ENCODE measurements around the gene FBXW10B.
A peak's percentile ranks its signal among the peaks of the same experiment; 100 is the strongest.
"Not testable (repeated sequence)": the region's sequence is repeated elsewhere in the genome, so short reads cannot be mapped to it uniquely, and the experiment has no call there.

The FBXW10B gene

GRCh38 chr17:15619331-15620058, at the start of gene FBXW10B:
Gene FBXW10B (minus strand): TSS chr17:15619704. CDS start chr17:15619512, 192 bp downstream.
- not testable (repeated sequence) for DNase-seq (ENCODE audit: low spot score)

- no peak for DNase-seq (ENCODE audit: low spot score)
Measured at GRCh38 chr17:15663691-15664090, 44.2 kb upstream of the FBXW10B start.

GRCh38 chr17:15663176-15663575, 43.7 kb upstream of the FBXW10B start:
- DNase-seq (ENCODE audit: low spot score): no peak

- no peak for DNase-seq (ENCODE audit: low spot score)
Measured at GRCh38 chr17:15662681-15663080, 43.2 kb upstream of the FBXW10B start.

DNA sequence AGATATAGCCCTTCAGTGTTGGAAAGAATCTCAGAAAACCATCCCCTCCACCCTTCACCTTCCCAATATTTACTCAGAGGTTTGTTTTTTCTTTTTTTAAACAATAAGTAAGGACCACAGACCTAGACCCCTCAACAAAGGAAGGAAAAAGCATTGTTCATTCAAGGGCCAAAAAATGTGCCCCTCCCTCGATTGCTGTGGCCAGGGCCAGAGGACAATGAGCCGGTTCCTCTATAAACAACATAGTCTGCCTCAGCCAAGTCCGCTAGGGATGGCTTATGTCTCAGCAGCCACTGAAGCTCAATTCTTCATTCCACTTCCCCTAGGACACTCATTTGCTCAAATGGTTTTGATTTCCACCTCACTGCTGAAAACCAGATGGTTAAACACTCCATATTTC, 40.6 kb upstream of the FBXW10B start:
- no peak for DNase-seq (ENCODE audit: low spot score)

DNA sequence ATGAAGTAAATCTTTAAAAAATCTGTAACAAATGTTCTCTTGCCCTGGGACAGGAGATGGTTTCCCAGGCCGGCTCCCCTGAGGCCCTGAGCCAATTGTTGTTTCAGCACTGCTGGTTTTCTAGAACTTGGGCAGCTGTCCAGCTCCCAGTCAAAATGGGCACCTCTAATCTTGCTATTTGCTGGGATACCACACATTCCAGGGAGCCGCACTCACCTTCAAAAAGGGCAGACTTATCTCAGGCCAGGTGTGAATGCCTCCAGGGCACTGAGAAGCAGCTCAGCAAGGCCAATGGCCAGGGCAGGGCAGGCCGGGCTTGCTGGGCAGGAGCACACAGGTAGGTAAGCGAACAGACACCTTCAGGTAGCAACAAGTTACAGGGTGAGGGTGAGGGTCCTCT, 40.2 kb upstream of the FBXW10B start:
- no peak for DNase-seq (ENCODE audit: low spot score)

GRCh38 chr17:15659236-15659635, 39.7 kb upstream of the FBXW10B start:
- no peak for DNase-seq (ENCODE audit: low spot score)

DNA sequence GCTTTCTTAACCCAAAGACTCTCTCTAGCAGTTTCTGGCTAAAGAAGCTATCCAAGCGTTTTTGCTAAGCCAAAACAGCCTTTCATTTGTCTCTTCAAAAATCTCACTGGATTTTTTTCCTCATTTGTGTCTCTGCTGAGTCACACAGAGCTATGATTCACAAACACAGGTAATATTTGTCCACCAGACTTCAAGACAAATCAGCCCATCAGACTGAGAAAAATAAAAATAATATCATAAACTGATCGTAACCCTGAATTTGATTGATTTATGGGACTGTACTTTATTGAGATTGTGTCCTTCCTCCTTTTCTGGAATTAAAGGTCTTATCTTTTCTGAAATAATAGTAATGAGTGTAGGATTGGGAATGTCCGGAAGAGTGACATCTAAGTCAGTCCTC, 38.8 kb upstream of the FBXW10B start:
- DNase-seq (ENCODE audit: low spot score): no peak

- no peak for DNase-seq (ENCODE audit: low spot score)
Measured at GRCh38 chr17:15657868-15658267, 38.4 kb upstream of the FBXW10B start.

GRCh38 chr17:15654886-15655561, 35.5 kb upstream of the FBXW10B start:
- DNase-seq (ENCODE audit: low spot score): no peak

DNA sequence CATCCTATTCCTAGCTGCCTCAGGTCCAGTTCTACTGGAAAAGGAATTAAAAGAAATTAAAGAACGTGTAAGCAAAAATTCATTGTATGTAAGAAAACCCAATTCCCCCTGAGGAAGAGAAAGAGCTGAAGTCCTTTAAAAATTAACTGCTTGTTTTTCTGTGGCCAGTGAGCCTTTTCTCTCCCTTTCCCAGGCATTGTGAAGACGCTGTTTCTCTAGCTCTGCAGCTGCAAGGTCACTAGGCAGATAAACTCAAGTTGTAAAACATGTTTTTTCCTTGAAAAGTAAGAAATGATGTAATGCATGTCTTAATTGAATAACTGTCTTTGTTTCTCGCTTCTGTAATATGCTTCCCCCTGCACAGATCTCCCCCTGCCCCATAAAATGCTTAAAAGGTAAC, 34.9 kb upstream of the FBXW10B start:
- not testable (repeated sequence) for DNase-seq (ENCODE audit: low spot score)

- DNase-seq (ENCODE audit: low spot score): no peak
Measured at GRCh38 chr17:15652960-15653359, 33.5 kb upstream of the FBXW10B start.

GRCh38 chr17:15651583-15652110, 32.1 kb upstream of the FBXW10B start:
- peak; percentile 91 for DNase-seq (ENCODE audit: low spot score)

DNA sequence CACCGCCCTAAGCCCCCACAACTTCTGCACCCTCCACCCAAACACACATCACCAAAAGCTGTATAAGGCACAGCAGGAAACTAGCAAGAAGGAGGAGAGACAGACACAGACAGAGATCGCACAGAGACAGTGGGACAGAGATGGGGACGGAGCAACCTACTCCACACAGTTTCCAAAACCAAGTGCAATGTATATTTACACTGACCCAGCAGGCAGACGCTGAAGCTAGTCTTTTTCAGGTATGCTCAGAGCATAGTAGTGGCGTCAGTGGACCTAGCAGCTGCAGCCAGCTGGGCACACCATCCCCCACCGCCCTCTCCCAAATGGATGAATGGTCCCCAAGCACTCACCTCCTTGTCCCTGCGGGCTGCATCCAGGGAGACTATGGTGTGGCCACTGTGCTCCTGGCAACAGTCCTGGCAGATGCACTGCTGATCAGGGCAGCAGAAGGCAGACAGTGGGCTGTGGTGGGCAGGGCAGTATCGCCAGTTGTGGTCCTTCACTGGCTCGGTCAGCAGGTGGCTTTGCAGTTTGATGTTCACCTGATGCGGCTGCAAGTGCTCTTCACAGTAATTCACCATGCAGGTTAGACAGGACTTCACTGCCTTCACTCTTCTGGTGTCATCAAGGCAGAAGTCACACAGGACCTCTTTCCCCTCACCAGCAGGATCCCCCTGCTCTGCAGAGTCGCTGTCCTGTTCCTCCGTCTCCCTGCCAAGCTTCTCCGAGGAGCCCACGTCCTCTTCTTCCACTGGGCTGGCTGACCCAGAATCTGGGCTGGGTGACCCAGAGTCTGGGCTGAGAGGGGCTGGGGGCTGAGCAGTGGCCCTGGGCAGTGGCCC, 31.5 kb upstream of the FBXW10B start:
- no peak for DNase-seq (ENCODE audit: low spot score)

GRCh38 chr17:15649861-15650421, 30.4 kb upstream of the FBXW10B start:
- peak; percentile 20 for DNase-seq (ENCODE audit: low spot score)

GRCh38 chr17:15648386-15648785, 28.9 kb upstream of the FBXW10B start:
- no peak for DNase-seq (ENCODE audit: low spot score)

GRCh38 chr17:15645942-15646312, 26.4 kb upstream of the FBXW10B start:
- DNase-seq (ENCODE audit: low spot score): not testable (repeated sequence)

DNA sequence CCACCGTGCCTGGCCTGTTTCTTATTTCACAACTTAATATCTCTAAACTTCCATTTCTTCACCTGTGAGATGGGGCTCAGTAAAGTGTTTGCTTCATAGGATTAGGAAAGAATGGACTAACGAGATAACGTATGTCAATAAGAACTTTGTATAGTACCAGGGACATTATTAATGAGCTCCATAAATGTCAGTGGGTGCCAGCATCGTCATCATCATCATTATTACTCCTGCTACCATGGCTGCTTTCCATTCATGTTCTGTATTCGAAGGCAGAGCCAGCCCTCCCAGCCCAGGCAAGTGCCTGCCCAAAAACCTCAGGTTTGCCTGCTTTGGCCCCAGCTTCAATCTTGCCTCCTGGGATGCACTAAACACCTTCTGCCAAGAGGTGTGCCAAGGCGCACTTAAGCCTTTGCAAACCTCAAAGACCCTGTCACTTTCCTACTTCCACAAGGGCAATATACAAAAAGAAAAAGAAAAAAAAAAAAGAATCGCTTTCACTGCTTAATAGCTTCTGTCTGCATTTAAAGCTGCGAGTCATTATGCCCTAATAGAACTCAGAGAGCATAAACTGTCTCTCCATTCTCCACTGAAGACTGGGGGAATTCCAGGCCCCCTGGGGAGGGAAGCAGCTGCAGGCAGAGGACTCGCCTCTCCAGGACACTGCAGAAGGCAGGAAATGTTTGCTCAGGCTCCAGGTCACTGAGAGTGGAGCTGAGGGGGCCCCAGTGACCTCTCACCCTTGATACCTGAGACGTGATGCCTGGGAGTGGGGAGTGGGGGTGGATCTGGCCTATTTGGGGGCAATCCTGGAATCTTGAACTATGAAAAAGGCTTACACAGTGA, 25.8 kb upstream of the FBXW10B start:
- DNase-seq (ENCODE audit: low spot score): not testable (repeated sequence)

GRCh38 chr17:15642505-15643251, 23.2 kb upstream of the FBXW10B start:
- DNase-seq (ENCODE audit: low spot score): not testable (repeated sequence)

DNA sequence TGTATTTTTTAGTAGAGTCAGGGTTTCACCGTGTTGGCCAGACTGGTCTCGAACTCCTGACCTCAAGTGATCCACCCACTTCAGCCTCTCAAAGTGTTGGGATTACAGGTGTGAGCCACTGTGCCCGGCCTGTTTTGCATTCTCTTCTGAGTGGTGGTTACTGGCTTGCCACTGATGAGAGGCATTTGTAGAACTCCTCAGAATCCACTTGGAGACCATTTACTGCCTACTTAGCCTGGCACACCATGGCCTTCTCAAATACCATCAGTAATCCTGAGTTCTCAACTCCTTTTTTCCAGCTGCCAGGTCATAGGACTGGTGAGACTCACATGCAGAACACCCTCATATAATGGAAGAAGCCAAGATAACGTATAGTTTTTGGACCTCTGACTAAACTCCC, 22.5 kb upstream of the FBXW10B start:
- DNase-seq (ENCODE audit: low spot score): not testable (repeated sequence)

Measured in AG08396 (cell line).